ENCODE results near the gene NUP210. TPM values are rescaled to one million over a fixed set of nuclear protein-coding genes. Genes with fewer than 3 reads are reported as not detected.

NUP210 gene
- polyA plus RNA-seq, 12 donors, result 6.0 to 10.9 (median 8.4) TPM; not detected in 1

- DNase-seq, result no peak
Measured at GRCh38 chr3:13324835-13325501, 95.2 kb downstream of the NUP210 start.

GRCh38 chr3:13323822-13324221 lies 96.3 kb downstream of the NUP210 start:
- no peak for DNase-seq

GRCh38 chr3:13322324-13322723 lies 97.8 kb downstream of the NUP210 start:
- no peak for DNase-seq

- no peak for DNase-seq
Measured at GRCh38 chr3:13319564-13320220, 100.4 kb downstream of the NUP210 start.

- no peak for DNase-seq
Measured at GRCh38 chr3:13318626-13319470, 101.3 kb downstream of the NUP210 start.

- no peak for DNase-seq
Measured at GRCh38 chr3:13317596-13318320, 102.4 kb downstream of the NUP210 start.

- DNase-seq, result no peak
Measured at GRCh38 chr3:13316603-13317002, 103.5 kb downstream of the NUP210 start.

GRCh38 chr3:13314877-13315276 lies 105.2 kb downstream of the NUP210 start:
- DNase-seq, result no peak

GRCh38 chr3:13313813-13314212 lies 106.3 kb downstream of the NUP210 start:
- DNase-seq, result no peak

GRCh38 chr3:13309004-13309403 lies 111.1 kb downstream of the NUP210 start:
- DNase-seq, result no peak

GRCh38 chr3:13308380-13308801 lies 111.7 kb downstream of the NUP210 start:
- DNase-seq, result no peak

GRCh38 chr3:13307041-13307440 lies 113.1 kb downstream of the NUP210 start:
- DNase-seq, result no peak

- DNase-seq, result no peak
Measured at GRCh38 chr3:13305623-13306022, 114.5 kb downstream of the NUP210 start.

GRCh38 chr3:13303410-13303809 lies 116.7 kb downstream of the NUP210 start:
- DNase-seq, result no peak

- no peak for DNase-seq
Measured at GRCh38 chr3:13301286-13301987, 118.7 kb downstream of the NUP210 start.

GRCh38 chr3:13300546-13301285 lies 119.4 kb downstream of the NUP210 start:
- DNase-seq, result no peak

GRCh38 chr3:13299531-13300155 lies 120.5 kb downstream of the NUP210 start:
- no peak for DNase-seq

GRCh38 chr3:13296662-13297061 lies 123.5 kb downstream of the NUP210 start:
- DNase-seq, result no peak

GRCh38 chr3:13294442-13295351 lies 125.4 kb downstream of the NUP210 start:
- no peak for DNase-seq
